Measurements from ENCODE around the gene NANP. TPM values are rescaled to one million over a fixed set of nuclear protein-coding genes. Genes with fewer than 3 reads are reported as not detected.
"Not testable (repeated sequence)": the region's sequence is repeated elsewhere in the genome, so short reads cannot be mapped to it uniquely, and the experiment has no call there.

Gene NANP
- total RNA-seq, 1 experiment from 2014 or later = 7.1 TPM

DNA sequence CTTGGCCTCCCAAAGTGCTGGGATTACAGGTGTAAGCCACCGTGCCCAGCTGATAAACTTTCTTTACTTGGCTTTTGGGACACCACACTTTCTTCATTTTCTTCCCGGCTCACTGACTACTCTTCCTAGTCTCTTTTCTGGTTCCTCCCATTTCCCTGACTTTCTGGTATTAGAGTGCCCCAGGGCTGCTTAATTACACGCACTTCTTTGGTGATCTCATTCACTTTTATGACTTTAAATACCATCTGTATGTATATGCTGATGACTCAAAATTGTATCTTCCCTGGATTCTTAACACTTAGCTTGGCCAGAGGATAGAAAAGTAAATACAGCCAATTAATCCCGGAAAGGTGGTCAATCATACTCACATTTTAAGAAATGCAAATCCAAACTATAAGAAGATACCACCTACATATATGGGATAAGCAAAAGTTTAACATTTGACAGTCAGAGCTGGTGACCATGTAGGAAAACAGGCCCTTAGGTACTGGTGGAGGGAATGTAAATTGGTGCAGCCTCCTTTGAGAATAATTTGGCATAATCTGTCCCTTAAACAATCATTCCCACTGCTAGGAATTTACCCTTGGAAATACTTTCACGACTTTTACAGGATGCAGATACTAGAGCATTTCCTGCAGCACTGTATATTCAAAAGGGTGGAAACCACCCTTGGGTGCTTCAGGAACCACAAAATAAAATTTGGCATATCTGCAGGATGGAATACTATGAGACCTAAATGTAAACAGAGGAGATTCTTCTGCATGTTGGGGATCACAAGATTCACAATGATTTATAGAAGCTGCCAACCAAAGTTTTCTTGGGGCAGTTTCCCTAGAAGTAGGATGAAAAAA is 9.4 kb upstream of the NANP start:
- Histone ChIP-seq H2BK12ac (ENCODE audit: insufficient read length, low read depth, low read length) (no peak overlapping the region), H3K27me3 (ENCODE audit: insufficient read depth, low read length) (no peaks in the 10 kb centered on the region), H2BK5ac (ENCODE audit: insufficient read length, low read length) (no peak overlapping the region), H3T11ph (ENCODE audit: low read length) (no peak overlapping the region), H3K79me2 (ENCODE audit: insufficient read depth, low read length) (peaks cover 2% of the 10 kb centered on the region; the same call in 1 of the 2 replicates), H4K5ac (ENCODE audit: insufficient read length, low read depth, low read length) (no peak overlapping the region), H2BK15ac (ENCODE audit: low read depth, low read length) (no peak overlapping the region), H2BK120ac (ENCODE audit: low read depth, low read length, poor library complexity, severe bottlenecking) (no peak overlapping the region), H3K4me1 (ENCODE audit: insufficient read depth, low read length) (no peaks in the 10 kb centered on the region), H4K91ac (ENCODE audit: insufficient read length, low read depth, low read length) (no peak overlapping the region), H3K23ac (ENCODE audit: insufficient read length, low read depth, low read length) (no peak overlapping the region), H3K4ac (ENCODE audit: low read depth, low read length) (no peak overlapping the region), H3K9ac (ENCODE audit: extremely low read depth, insufficient read length, low read length) (no peak overlapping the region), H3K79me1 (ENCODE audit: insufficient read depth, low read depth, low read length, poor library complexity, severe bottlenecking) (no peaks in the 10 kb centered on the region), H2AFZ (ENCODE audit: low read length) (no peak overlapping the region), H3K27ac (ENCODE audit: insufficient read length, low read depth, low read length) (no peak overlapping the region), H3K14ac (ENCODE audit: insufficient read depth, low read length) (no peak overlapping the region), H4K8ac (replicated peaks; ENCODE audit: insufficient read length, low read depth, low read length) (no peak overlapping the region), H3K56ac (ENCODE audit: insufficient read length, low read depth, low read length) (no peak overlapping the region), H2AK5ac (ENCODE audit: insufficient read length, low read length) (no peak overlapping the region), H3K4me2 (ENCODE audit: insufficient read depth, insufficient read length, low read length) (no peak overlapping the region), H3K23me2 (ENCODE audit: insufficient read length, low read depth, low read length, poor library complexity, severe bottlenecking) (no peaks in the 10 kb centered on the region), H3K9me3 (ENCODE audit: control insufficient read depth, low read depth, low read length) (peaks cover 6% of the 10 kb centered on the region), H3K18ac (ENCODE audit: insufficient read length, low read depth, low read length) (no peak overlapping the region), H2BK20ac (ENCODE audit: low read depth, low read length, poor library complexity, severe bottlenecking) (no peak overlapping the region), H4K20me1 (ENCODE audit: control insufficient read depth, insufficient read depth, insufficient read length) (peaks cover 2% of the 10 kb centered on the region)
- no peak overlapping the region for H3K4me3 Mint-ChIP-seq
- H3K27ac Mint-ChIP-seq = no peak overlapping the region
- DNase-seq = no peak
- H3K27me3 Mint-ChIP-seq (ENCODE audit: low read depth) = no peaks in the 10 kb centered on the region
- no CpG with 5 or more reads among the region's 5 CpGs for WGBS (ENCODE audit: extremely low coverage, insufficient read length, low lambda C conversion rate)
- H3K4me1 Mint-ChIP-seq = peaks cover 5 to 6% of the 10 kb centered on the region in 2 experiments; a peak in 3 of 4 replicates
- TF ChIP-seq, protein P1, sequence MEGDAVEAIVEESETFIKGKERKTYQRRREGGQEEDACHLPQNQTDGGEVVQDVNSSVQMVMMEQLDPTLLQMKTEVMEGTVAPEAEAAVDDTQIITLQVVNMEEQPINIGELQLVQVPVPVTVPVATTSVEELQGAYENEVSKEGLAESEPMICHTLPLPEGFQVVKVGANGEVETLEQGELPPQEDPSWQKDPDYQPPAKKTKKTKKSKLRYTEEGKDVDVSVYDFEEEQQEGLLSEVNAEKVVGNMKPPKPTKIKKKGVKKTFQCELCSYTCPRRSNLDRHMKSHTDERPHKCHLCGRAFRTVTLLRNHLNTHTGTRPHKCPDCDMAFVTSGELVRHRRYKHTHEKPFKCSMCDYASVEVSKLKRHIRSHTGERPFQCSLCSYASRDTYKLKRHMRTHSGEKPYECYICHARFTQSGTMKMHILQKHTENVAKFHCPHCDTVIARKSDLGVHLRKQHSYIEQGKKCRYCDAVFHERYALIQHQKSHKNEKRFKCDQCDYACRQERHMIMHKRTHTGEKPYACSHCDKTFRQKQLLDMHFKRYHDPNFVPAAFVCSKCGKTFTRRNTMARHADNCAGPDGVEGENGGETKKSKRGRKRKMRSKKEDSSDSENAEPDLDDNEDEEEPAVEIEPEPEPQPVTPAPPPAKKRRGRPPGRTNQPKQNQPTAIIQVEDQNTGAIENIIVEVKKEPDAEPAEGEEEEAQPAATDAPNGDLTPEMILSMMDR (conservative IDR thresholded peaks at IDR 0.05) = no peak
- H3K36me3 Mint-ChIP-seq (ENCODE audit: insufficient read depth in 1 of 3, low read depth in 3 of 3) = peaks cover 39 to 46% (median 45%) of the 10 kb centered on the region in 3 experiments
- peaks cover 31 to 46% of the 10 kb centered on the region in 2 experiments for H3K9me3 Mint-ChIP-seq

DNA sequence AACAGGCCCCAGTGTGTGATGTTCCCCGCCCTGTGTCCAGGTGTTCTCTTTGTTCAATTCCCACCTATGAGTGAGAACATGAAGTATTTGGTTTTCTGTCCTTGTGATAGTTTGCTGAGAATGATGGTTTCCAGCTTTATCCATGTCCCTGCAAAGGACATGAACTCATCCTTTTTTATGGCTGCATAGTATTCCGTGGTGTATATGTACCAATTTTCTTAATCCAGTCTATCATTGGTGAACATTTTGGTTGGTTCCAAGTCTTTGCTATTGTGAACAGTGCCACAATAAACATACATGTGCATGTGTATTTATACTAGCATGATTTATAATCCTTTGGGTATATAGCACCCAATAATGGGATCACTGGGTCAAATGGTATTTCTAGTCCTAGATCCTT is 6.8 kb upstream of the NANP start:
- H3K14ac ChIP-seq (ENCODE audit: insufficient read depth, low read length); H4K20me1 ChIP-seq (ENCODE audit: control insufficient read depth, insufficient read depth, insufficient read length); H3K56ac ChIP-seq (ENCODE audit: insufficient read length, low read depth, low read length); H2AFZ ChIP-seq (ENCODE audit: low read length); H3K4me1 ChIP-seq (ENCODE audit: insufficient read depth, low read length); H3K79me2 ChIP-seq (ENCODE audit: insufficient read depth, low read length); H3K9me3 ChIP-seq (ENCODE audit: control insufficient read depth, low read depth, low read length); H3K27ac Mint-ChIP-seq; H2BK12ac ChIP-seq (ENCODE audit: insufficient read length, low read depth, low read length); H3K23me2 ChIP-seq (ENCODE audit: insufficient read length, low read depth, low read length, poor library complexity, severe bottlenecking); H3T11ph ChIP-seq (ENCODE audit: low read length); H3K27ac ChIP-seq (ENCODE audit: insufficient read length, low read depth, low read length); H4K91ac ChIP-seq (ENCODE audit: insufficient read length, low read depth, low read length); H2AK5ac ChIP-seq (ENCODE audit: insufficient read length, low read length); H2BK120ac ChIP-seq (ENCODE audit: low read depth, low read length, poor library complexity, severe bottlenecking); H2BK20ac ChIP-seq (ENCODE audit: low read depth, low read length, poor library complexity, severe bottlenecking); H4K8ac ChIP-seq (replicated peaks; ENCODE audit: insufficient read length, low read depth, low read length); H3K4me2 ChIP-seq (ENCODE audit: insufficient read depth, insufficient read length, low read length); H3K4me3 Mint-ChIP-seq; H3K79me1 ChIP-seq (ENCODE audit: insufficient read depth, low read depth, low read length, poor library complexity, severe bottlenecking); H3K23ac ChIP-seq (ENCODE audit: insufficient read length, low read depth, low read length); DNase-seq; H2BK5ac ChIP-seq (ENCODE audit: insufficient read length, low read length); H3K27me3 Mint-ChIP-seq (ENCODE audit: low read depth); H4K5ac ChIP-seq (ENCODE audit: insufficient read length, low read depth, low read length); H3K18ac ChIP-seq (ENCODE audit: insufficient read length, low read depth, low read length); H3K27me3 ChIP-seq (ENCODE audit: insufficient read depth, low read length); H3K9ac ChIP-seq (ENCODE audit: extremely low read depth, insufficient read length, low read length); H3K4ac ChIP-seq (ENCODE audit: low read depth, low read length); H2BK15ac ChIP-seq (ENCODE audit: low read depth, low read length): not testable (repeated sequence)
- Mint-ChIP-seq H3K36me3 (ENCODE audit: insufficient read depth in 1 of 3, low read depth in 3 of 3) (peaks cover 18 to 33% (median 29%) of the 10 kb centered on the region in 3 experiments), H3K4me1 (peaks cover 15 to 17% of the 10 kb centered on the region in 2 experiments), H3K9me3 (peaks cover 20 to 34% of the 10 kb centered on the region in 2 experiments)
- no CpG with 5 or more reads among the region's 2 CpGs for WGBS (ENCODE audit: extremely low coverage, insufficient read length, low lambda C conversion rate)
